ENCODE measurements around the gene PPP1R12C.

The PPP1R12C gene

DNA sequence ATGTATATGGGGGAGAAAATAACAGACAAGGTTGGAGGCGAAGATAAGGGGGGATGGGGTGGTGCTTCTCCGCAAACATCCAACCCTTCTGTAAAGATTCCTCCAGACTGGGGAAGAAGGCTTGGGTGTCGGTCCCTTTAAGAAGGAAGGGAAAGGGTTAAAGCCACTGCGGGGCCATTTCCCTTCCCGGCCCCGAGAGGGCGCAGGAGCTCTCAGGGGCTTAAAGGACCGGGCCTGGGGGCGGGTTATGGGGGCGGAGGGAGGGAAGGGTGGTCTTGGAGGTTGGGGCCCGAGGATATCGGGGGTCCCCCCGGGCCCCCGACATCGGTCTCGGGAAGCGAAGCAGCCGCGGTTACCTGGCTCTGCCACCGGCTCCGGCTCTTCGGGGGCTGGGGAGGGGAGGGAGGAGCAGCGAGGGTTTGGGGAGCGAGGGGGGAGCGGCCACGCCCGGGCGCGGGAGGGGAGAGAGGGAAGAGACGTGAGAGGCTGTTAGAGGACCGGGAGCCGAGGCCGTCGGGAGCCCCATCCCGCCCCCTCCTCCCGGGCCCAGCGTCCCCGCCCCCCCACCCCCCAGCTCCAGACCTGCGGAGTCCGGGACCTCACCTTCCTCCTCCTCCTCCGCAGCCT lies 28.8 kb upstream of the PPP1R12C start:
- DNase-seq = no peak

DNA sequence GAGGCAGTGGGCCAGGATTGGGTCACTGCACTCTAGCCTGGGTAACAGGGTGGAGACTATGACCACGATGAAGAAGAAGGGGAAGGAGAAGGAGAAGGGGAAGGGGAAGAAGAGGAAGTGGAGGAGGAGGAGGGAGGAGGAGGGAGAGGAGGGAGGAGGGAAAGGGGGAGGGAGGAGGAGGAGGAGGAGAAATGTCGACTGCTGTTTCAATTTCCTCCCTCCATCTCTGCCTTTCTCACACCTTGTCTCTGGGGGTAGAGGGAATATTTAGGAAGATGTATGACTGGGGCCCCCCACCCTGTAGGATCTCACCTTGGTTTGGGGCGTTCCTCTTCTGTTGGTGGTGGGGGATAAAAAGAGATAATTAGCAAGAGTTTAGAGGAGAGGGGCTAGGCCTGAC lies 27.8 kb upstream of the PPP1R12C start:
- DNase-seq = no peak

DNA sequence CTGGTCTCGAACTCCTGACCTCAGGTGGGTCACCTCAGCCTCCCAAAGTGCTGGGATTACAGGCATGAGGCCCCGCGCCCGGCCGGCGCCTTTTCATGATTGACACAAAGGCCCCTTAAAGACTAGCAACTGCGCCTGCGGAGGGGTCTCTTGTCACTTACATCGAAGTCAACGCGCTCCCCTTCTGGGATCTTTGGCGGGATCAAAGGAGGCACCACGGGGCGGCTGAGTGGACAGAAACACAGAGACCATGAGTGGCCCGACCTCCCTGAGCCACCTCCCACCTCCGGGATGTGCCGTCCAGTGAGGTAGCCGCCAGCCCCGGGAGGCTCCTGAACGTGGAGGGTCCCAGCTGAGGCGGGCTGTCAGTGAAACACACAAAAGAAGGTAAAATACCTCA lies 24.3 kb upstream of the PPP1R12C start:
- DNase-seq = no peak

DNA sequence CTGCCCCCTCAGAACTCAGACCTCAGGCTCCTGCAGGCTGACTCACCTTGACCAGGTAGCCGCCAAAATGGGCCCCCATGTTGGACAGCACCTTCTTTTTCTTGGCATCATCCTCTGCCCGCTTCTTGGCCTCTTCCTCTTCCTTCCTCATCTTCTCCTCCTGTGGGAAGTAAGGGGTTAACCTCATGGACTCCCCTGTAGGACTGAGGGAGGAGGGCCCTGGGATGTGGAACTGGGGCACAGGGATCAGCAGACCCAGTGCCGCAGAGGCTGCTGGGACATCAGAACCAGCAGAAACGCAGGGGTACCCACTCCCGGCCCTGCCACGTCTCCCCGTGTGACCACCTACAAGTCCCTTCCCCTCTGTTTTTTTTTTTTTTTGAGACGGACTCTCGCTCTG lies 20.5 kb upstream of the PPP1R12C start:
- DNase-seq = no peak

DNA sequence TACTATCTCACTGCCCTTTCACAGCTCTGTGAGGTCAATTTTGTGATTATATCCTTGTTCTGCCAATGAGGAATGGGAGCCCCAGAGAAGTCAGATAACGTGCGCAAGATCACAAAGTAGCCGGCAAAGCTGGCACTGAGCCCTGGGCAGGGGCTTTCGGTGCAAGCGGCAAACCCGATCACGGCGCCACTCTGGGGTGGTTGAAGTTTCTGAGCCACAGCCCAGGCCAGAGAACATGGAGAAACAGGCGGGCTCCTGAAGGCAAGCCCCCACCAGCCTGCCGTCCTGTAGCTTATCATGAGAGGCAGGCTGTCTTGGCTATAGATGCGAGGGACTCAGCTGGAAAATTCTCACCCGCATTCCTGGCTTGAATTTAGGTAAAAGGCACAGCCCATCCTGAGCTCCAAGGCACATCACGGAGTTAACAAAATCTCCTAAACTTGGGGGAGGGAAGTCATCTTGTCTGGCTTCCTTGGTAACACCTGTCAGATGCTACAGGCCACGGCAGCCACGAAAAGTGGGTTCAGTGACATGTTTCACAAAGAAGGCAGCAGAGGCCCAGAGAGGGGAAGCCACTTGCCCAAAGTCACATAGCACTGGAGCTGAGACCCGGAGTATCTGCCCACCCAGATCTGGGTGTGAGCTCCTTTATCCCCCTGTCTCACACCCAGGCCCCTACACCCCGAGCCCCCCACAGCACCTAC lies 19.1 kb upstream of the PPP1R12C start:
- DNase-seq = no peak

DNA sequence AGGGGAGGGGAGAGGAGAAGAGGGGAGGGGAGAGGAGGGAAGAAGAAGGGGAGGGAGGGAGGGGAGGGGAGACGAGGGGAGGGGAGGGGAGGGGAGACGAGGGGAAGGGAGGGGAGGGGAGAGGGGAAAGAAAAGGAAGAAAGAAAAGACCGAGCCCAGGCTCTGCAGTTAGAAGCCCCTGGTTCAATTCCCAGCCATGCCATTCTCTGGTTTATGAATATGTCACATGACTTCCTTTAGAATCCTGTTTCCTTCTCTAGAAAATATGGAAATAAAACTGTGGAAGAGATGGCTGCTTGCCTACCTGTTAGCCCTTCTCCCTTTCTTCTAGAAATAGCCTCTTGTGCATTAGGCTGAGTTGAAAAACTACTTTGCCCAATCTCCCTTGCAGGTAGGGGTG lies 17.3 kb upstream of the PPP1R12C start:
- DNase-seq = no peak

DNA sequence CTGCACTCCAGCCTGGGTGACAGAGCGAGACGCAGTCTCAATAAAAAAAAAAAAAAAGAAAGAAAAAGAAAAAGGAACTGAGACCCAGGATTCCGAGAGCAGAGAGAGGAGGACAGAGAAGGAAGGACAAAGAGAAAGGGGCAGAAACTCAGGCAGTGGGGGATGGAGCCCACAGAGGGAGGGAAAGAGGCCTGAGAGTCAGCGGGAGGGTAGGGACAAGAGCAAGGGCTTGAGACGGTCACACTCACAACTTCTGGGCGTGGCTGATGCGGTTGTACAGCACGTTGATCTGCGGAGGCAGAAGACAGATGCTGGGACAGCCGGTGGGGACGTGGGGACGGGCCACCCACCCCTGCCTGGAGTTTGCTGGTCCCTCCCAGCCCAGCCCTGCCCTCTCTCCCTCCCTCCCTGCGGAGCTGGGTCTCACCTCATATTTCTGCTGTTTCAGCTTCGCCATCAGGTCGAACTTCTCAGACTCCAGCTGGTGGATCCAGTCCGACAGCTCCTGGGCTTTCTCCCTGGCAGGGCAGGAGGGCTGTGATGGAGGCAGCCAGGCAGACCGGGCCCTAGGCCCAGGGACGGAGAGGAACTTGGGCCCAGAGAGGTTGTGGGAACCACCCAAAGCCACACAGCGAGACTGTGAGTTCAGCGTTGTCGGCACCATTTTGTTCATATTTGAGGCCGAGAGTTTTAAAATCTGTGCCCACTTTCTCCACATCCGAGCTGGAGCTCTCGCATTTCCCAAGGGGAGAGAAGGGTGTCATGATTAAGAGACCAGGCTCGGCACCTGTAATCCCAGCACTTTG lies 16.4 kb upstream of the PPP1R12C start:
- no peak for DNase-seq

DNA sequence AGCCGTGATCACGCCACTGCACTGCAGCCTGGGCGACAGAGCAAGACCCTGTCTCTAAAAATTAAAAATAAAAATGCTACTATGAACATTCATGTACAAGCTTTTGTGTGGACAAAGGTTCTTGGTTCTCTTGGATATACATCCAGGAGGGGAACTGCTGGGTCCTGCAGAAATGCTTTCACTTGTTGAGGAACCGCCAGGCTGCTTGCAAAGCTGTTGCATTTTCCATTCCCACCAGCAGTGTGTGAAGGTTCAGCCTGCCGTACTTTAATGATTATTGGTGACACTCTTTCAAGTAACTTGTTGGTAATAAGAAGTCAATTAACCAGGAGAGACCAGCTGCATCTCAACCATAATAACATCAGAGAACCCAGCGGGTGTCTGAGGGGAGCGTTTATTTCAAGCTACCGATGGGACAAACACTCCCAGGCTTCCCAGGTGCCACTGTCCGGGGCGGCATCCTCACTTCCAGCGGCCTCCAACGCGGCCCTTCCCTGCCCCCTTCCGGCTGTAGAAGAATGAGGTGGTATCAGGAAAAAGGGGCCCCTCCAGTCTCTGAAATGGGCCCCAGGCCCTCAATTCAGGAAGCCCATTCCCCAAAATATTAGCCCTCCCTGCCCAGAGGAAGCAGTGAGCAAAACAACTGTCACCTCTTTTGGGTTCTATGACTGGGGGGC lies 15.2 kb upstream of the PPP1R12C start:
- no peak for DNase-seq

DNA sequence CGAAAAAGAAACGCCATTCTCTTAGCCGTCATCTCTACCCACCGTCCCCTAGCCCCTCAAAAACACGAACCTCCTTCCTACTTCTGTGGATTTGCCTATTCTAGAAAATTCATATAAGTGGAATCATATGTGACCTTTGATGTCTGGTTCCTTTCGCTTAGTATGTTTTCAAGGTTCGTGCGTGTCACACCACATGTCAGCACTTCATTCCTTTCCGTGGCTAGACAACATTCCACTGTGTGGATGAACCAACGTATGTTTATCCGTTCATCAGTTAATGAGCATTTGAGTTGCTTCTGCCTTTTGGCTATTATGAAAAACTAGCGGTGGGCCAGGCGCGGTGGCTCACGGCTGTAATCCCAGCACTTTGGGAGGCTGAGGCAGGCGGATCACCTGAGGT lies 14.0 kb upstream of the PPP1R12C start:
- no peak for DNase-seq

DNA sequence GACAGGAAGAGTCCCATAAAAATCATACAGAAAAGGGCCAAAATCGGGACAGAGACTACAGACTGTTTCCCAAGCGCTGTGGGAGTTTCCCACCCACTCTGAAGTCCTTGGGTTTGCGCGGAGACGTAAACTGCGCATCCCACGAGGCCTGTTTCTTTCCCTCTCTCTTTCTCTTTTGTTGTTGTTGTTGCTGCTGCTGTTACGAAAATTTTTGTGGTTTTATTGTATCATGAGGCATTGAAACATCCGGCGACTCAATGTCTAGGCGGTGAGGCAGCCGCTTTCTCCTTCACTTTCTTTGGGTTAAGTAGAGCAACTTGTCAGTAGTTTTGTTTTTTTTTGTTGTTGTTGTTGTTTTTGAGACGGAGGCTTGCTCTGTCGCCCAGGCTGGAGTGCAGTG lies 1.6 kb upstream of the PPP1R12C start:
- no peak for DNase-seq

DNA sequence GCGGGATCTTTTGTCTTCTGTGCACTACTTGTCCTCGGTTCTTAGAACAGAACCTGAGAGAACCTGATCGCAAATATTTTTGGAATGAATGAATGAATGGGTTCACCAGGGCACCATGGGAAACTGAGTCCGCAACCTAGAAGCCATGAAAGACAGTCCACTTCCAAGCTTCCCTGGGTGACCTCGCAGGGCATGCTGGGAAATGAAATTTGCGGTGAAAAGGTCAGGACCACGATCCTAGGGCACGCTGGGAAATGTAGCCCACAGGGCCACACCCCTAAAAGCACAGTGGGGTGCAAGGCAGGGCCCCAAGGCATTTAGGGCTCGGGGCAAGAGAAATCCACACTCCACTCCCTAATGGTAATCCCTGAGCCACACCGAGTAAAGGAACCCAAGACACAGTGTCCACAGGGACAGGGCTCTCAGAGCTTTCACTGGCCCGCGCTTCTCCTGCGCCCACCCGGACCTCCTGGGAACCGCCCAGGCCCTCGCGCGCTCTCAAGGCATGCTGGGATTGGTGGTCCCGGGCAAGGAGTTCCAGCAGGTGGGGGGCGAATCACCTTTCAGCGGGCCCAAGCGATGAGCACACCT lies 1.1 kb upstream of the PPP1R12C start:
- no peak for DNase-seq

DNA sequence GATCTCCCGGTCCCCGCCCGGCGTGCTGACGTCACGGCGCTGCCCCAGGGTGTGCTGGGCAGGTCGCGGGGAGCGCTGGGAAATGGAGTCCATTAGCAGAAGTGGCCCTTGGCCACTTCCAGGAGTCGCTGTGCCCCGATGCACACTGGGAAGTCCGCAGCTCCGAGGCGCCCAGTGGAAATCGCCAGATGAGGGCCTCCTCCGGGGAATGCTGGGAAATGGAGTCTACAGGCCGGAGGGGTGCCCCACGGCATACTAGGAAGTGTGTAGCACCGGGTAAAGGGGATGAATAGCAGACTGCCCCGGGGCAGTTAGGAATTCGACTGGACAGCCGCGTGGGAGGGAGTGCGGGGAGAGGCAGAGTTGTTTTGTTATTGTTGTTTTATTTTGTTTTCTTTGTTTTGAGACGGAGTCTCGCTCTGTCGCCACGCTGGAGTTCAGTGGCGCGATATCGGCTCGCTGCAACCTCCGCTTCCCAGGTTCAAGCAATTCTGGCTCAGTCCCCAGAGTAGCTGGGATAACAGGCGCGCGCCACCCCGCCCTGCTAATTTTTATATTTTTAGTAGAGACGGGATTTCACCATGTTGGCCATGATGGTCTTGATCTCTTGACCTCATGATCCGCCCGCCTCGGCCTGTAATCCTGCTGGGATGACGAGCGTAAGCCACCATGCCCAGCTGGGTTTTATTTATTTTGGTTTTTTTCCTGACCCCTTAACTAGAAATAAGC lies 390 bp upstream of the PPP1R12C start:
- peak; percentile 96 for DNase-seq

DNA sequence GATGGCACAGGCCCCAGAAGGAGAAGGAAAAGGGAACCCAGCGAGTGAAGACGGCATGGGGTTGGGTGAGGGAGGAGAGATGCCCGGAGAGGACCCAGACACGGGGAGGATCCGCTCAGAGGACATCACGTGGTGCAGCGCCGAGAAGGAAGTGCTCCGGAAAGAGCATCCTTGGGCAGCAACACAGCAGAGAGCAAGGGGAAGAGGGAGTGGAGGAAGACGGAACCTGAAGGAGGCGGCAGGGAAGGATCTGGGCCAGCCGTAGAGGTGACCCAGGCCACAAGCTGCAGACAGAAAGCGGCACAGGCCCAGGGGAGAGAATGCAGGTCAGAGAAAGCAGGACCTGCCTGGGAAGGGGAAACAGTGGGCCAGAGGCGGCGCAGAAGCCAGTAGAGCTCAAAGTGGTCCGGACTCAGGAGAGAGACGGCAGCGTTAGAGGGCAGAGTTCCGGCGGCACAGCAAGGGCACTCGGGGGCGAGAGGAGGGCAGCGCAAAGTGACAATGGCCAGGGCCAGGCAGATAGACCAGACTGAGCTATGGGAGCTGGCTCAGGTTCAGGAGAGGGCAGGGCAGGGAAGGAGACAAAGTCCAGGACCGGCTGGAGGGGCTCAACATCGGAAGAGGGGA lies 1.1 kb downstream of the PPP1R12C start:
- DNase-seq = peak; percentile 45

DNA sequence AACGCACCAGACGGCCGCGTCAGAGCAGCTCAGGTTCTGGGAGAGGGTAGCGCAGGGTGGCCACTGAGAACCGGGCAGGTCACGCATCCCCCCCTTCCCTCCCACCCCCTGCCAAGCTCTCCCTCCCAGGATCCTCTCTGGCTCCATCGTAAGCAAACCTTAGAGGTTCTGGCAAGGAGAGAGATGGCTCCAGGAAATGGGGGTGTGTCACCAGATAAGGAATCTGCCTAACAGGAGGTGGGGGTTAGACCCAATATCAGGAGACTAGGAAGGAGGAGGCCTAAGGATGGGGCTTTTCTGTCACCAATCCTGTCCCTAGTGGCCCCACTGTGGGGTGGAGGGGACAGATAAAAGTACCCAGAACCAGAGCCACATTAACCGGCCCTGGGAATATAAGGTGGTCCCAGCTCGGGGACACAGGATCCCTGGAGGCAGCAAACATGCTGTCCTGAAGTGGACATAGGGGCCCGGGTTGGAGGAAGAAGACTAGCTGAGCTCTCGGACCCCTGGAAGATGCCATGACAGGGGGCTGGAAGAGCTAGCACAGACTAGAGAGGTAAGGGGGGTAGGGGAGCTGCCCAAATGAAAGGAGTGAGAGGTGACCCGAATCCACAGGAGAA lies 1.9 kb downstream of the PPP1R12C start:
- no peak for DNase-seq

DNA sequence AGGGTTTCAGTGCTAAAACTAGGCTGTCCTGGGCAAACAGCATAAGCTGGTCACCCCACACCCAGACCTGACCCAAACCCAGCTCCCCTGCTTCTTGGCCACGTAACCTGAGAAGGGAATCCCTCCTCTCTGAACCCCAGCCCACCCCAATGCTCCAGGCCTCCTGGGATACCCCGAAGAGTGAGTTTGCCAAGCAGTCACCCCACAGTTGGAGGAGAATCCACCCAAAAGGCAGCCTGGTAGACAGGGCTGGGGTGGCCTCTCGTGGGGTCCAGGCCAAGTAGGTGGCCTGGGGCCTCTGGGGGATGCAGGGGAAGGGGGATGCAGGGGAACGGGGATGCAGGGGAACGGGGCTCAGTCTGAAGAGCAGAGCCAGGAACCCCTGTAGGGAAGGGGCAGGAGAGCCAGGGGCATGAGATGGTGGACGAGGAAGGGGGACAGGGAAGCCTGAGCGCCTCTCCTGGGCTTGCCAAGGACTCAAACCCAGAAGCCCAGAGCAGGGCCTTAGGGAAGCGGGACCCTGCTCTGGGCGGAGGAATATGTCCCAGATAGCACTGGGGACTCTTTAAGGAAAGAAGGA lies 2.8 kb downstream of the PPP1R12C start:
- DNase-seq = no peak

DNA sequence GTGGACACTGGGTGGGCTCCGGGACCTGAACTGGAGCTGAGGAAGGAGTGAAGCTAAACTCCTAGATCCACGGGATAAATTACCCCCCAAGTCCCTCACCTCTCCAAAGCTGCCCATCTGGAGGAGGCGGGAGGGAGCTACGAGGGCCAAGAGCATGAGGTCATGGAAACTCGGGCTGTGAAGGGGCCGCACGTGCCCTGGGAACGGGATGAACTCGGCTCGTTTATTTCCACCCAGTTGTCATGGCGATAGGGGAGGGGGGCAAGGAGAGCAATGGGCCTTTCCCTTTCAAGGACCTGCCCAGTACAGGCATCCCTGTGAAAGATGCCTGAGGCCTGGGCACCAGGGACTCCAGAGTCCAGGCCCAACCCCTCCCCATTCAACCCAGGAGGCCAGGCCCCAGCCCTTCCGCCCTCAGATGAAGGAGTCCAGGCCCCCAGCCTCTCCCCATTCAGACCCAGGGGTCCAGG lies 3.8 kb downstream of the PPP1R12C start:
- DNase-seq = no peak

DNA sequence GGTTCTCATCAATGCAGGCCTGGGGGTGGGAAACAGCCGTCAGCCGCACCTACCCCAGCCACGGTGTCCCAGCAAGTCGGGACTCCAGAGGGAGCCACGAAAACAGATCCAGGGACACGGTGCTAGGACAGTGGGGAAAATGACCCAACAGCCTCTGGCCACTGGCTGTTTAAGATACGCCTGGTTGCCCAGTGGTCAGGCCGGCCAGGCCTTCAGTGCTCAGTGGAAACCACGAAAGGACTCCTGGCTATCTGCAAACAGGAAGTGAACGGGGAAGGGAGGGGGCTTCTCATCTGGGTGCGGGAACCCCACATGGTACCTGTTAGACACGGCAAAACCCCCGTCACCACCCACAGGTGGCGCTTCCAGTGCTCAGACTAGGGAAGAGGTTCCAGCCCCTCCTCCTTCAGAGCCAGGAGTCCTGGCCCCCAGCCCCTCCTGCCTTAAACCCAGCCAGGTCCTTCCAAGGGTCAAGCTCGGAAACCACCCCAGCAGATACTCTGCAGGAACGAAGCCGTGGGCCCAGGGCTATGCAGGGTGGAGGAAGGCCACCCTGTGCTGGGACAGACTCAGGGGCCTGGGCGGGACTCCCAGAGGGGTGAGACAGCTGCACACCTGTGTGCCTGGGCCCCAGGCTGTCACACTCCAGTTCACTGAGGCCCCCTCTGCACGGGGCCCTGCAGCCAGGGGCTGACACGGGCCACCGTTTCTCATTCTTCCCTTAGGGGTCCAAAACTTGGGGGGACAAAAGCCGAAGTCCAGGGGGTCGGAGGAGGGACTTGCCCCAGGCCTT lies 4.5 kb downstream of the PPP1R12C start:
- no peak for DNase-seq

DNA sequence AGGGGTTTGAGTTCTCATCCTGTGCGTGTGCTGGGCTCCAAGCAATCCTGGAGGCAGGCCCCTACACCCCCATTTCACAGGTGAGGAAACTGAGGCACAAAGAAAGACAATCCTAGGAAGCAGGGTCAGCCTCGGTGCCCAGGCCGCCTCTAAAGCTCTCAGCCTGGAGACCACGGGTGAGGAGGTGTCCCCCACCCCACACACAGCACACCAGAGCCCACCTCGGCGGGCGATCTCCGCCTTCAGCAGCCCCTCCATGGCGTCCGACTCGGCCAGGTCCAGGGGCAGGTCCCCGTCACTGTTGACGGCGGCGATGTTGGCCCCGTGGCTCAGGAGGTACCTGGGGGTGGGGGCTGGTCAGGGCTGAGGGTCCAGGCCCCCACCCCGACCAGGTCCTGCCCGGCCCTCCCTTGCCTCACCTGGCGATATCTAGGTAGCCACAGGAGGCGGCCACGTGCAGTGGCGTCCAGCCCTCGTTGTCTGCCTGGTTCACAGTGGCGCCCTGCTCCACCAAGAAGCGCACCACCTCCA lies 5.1 kb downstream of the PPP1R12C start:
- no peak for DNase-seq

DNA sequence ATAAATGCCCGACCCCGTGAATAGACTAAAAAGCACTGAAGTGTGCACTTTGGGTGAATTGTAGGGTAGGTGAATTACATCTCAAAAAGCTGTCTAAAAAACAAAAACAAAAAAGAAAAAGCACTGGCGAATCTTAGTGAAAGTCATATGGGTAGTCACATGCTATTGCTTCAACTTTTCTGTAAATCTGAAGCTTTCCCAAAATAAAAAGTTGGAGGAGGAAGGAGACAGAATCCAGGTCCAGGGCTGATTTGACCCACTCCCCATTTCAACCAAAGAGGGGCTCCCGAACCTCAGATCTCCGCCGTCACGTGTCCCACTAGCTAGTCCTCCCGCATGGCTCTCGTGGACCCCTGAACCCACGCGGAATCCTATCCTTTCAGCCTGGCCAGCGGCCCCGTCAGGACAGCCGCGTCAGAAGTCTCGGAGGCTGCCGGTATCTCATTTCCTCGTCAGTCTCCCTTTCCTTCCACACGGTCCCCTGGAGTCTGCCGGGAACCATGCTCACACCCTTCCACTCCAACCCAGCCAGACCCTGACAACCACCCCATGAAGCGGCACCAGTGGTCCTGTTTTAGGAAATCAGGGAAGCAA lies 6.1 kb downstream of the PPP1R12C start:
- DNase-seq = no peak
